ENCODE results near the gene METRNL. TPM values are rescaled to one million over a fixed set of nuclear protein-coding genes. Genes with fewer than 3 reads are reported as not detected.

The METRNL gene
- polyA plus RNA-seq, 1 donor from 2014 or later = 15.1 TPM

DNA sequence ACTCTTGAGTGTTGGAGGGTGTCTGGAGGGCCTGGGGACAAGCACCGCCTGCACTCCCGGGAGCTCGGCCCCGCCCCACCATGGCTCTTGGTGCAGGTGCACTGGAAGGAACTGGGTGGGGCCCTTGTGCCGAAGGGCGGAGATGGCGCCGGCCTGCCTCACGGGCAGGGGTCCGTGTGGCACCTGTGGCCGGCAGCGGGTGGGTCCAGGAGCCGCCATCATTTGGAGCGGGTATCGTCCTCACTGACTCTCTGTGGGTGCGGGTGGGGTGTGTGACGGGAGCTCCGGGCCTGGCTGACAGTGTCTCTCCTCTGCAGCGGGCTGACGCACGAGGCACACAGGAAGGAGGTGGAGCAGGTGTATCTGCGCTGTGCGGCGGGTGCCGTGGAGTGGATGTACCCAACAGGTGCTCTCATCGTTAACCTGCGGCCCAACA is 5.2 kb downstream of the METRNL start:
- Histone ChIP-seq H3K9me2 (ENCODE audit: insufficient read depth, low read length) (no peaks in the 10 kb centered on the region), H4K20me1 (ENCODE audit: insufficient read depth) (no peaks in the 10 kb centered on the region), H3K9ac (ENCODE audit: low read length) (no peak overlapping the region), H3F3A (ENCODE audit: insufficient read depth, low read length, poor library complexity, severe bottlenecking) (no peaks in the 10 kb centered on the region), H2AFZ (ENCODE audit: low read depth, low read length) (no peak overlapping the region), H3K27me3 (ENCODE audit: insufficient read depth, low read depth, low read length) (peaks cover 6% of the 10 kb centered on the region), H3K79me2 (replicated peaks; ENCODE audit: insufficient read depth, low read length) (peaks cover 6% of the 10 kb centered on the region), H3K36me3 (ENCODE audit: insufficient read depth, low read length) (no peaks in the 10 kb centered on the region), H3K9me3 (ENCODE audit: low read length) (no peaks in the 10 kb centered on the region), H3K4me2 (ENCODE audit: low read length) (no peak overlapping the region), H3K27ac (ENCODE audit: low read length) (no peak overlapping the region), H3K4me3 (ENCODE audit: low read length) (no peak overlapping the region)
- TF ChIP-seq SMC3 (conservative IDR thresholded peaks at IDR 0.05; ENCODE audit: poor library complexity) (no peak), EZH2 (IDR thresholded peaks at IDR 0.05; ENCODE audit: borderline replicate concordance, insufficient read depth, low read length, poor library complexity, severe bottlenecking) (no peak)

DNA sequence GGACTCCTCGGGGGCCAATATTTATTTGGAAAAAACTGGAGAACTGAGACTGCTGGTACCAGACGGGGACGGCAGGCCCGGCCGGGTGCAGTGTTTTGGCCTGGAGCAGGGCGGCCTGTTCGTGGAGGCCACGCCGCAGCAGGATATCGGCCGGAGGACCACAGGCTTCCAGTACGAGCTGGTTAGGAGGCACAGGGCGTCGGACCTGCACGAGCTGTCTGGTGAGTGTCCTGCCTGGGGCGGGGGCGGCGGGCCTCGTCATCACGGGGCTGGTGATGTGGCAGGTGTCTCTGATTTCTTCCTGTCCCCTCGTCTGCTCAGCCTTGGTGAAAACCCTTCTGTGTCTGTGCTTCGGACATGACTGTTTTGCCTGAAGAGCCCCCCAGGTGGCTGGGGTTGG is 5.7 kb downstream of the METRNL start:
- Histone ChIP-seq H3K9ac (ENCODE audit: low read length) (no peak overlapping the region), H3K27ac (ENCODE audit: low read length) (no peak overlapping the region), H4K20me1 (ENCODE audit: insufficient read depth) (no peaks in the 10 kb centered on the region), H3K9me2 (ENCODE audit: insufficient read depth, low read length) (no peaks in the 10 kb centered on the region), H2AFZ (ENCODE audit: low read depth, low read length) (no peak overlapping the region), H3K79me2 (replicated peaks; ENCODE audit: insufficient read depth, low read length) (peaks cover 6% of the 10 kb centered on the region), H3K27me3 (ENCODE audit: insufficient read depth, low read depth, low read length) (peaks cover 6% of the 10 kb centered on the region), H3F3A (ENCODE audit: insufficient read depth, low read length, poor library complexity, severe bottlenecking) (no peaks in the 10 kb centered on the region), H3K9me3 (ENCODE audit: low read length) (no peaks in the 10 kb centered on the region), H3K36me3 (ENCODE audit: insufficient read depth, low read length) (no peaks in the 10 kb centered on the region), H3K4me3 (ENCODE audit: low read length) (no peak overlapping the region), H3K4me2 (ENCODE audit: low read length) (no peak overlapping the region)
- TF ChIP-seq, protein P1, sequence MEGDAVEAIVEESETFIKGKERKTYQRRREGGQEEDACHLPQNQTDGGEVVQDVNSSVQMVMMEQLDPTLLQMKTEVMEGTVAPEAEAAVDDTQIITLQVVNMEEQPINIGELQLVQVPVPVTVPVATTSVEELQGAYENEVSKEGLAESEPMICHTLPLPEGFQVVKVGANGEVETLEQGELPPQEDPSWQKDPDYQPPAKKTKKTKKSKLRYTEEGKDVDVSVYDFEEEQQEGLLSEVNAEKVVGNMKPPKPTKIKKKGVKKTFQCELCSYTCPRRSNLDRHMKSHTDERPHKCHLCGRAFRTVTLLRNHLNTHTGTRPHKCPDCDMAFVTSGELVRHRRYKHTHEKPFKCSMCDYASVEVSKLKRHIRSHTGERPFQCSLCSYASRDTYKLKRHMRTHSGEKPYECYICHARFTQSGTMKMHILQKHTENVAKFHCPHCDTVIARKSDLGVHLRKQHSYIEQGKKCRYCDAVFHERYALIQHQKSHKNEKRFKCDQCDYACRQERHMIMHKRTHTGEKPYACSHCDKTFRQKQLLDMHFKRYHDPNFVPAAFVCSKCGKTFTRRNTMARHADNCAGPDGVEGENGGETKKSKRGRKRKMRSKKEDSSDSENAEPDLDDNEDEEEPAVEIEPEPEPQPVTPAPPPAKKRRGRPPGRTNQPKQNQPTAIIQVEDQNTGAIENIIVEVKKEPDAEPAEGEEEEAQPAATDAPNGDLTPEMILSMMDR (IDR thresholded peaks at IDR 0.05; ENCODE audit: poor library complexity, severe bottlenecking) = no peak
- TF ChIP-seq EZH2 (IDR thresholded peaks at IDR 0.05; ENCODE audit: borderline replicate concordance, insufficient read depth, low read length, poor library complexity, severe bottlenecking) (no peak), EP300 (conservative IDR thresholded peaks at IDR 0.05; ENCODE audit: poor library complexity, severe bottlenecking) (no peak), MXI1 (conservative IDR thresholded peaks at IDR 0.05; ENCODE audit: poor library complexity, severe bottlenecking) (no peak), TAF1 (IDR thresholded peaks at IDR 0.05; ENCODE audit: low read depth) (no peak), RAD21 (conservative IDR thresholded peaks at IDR 0.05) (no peak)

DNA sequence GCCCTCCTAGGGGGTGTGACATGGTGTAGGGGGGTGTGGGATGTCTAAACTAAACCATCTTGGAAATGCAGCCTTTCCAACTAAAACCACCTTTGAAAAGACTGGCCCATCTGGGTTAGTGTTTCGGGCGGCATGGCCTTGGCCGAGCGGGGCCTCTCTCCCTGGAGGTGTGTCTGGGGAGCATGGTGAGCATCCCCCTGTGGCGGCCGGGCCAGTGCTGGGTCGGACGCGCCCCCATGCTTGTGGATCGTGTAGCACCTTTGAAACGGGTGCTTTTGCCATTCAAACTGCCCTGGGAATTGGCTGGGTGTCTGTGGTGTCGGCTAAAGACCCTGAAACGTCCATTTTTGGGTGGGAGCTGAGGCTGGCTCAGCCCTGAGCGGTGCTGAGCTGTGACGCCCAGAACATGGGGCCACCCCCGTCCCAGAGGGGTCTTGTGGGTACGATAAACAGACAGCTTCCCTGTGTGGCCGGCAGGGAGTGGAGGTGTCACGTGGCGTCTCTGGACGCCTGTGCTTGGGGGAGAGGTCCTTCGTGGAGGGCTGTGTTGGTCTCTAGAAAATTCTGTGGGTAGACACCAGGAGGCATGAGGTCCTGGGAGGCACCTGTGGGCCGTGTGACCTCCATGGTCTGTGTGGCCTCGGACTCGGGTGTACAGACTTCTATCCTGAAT is 6.3 kb downstream of the METRNL start:
- Histone ChIP-seq H4K20me1 (ENCODE audit: insufficient read depth) (no peaks in the 10 kb centered on the region), H3K4me2 (ENCODE audit: low read length) (no peak overlapping the region), H3F3A (ENCODE audit: insufficient read depth, low read length, poor library complexity, severe bottlenecking) (no peaks in the 10 kb centered on the region), H3K9me3 (ENCODE audit: low read length) (no peaks in the 10 kb centered on the region), H3K36me3 (ENCODE audit: insufficient read depth, low read length) (no peaks in the 10 kb centered on the region), H3K4me3 (ENCODE audit: low read length) (no peak overlapping the region), H3K27me3 (ENCODE audit: insufficient read depth, low read depth, low read length) (peaks cover 6% of the 10 kb centered on the region), H3K9ac (ENCODE audit: low read length) (no peak overlapping the region), H3K9me2 (ENCODE audit: insufficient read depth, low read length) (no peaks in the 10 kb centered on the region), H2AFZ (ENCODE audit: low read depth, low read length) (no peak overlapping the region), H3K79me2 (replicated peaks; ENCODE audit: insufficient read depth, low read length) (peaks cover 6% of the 10 kb centered on the region), H3K27ac (ENCODE audit: low read length) (no peak overlapping the region)
- TF ChIP-seq EZH2 (IDR thresholded peaks at IDR 0.05; ENCODE audit: borderline replicate concordance, insufficient read depth, low read length, poor library complexity, severe bottlenecking) = no peak
